HepG2 (cell line): ENCODE results near the gene TRIM67. TPM values are rescaled to one million over a fixed set of nuclear protein-coding genes. Genes with fewer than 3 reads are reported as not detected.

ENCODE experiments used
- FOXJ3 ChIP-seq: sonication (generic); formaldehyde crosslinking; IDR thresholded peaks from 2 replicates; pipeline ENCODE4 v1.4.0; 2020; ENCODE audit warnings: missing genetic modification reagents, mild to moderate bottlenecking, borderline replicate concordance
- KAT8 ChIP-seq: IDR thresholded peaks from 2 replicates; pipeline ENCODE4 v1.6.1; 2016; ENCODE audit warnings: missing genetic modification reagents, missing compliant biosample characterization
- NR2F1 ChIP-seq, 2 experiments: fragments of 450-650 bp in 1 of 2; formaldehyde crosslinking in 1 of 2; IDR thresholded peaks; 2 replicates each; pipeline versions ENCODE4 v1.5.0 to v1.6.1; 2016 to 2020; ENCODE audit warnings: mild to moderate bottlenecking in 1 of 2, missing compliant biosample characterization in 1 of 2, missing genetic modification reagents in 1 of 2, moderate library complexity in 1 of 2
- ZNF256 ChIP-seq: sonication (generic); formaldehyde crosslinking; conservative IDR thresholded peaks from 2 replicates; pipeline ENCODE4 v1.4.0; 2020; ENCODE audit warnings: missing genetic modification reagents
- ZNF563 ChIP-seq: sonication (generic); formaldehyde crosslinking; IDR thresholded peaks from 2 replicates; pipeline ENCODE4 v1.8.0; 2022; ENCODE audit warnings: mild to moderate bottlenecking, moderate library complexity, missing genetic modification reagents
- polyA plus RNA-seq, 8 experiments: library from polyadenylated mRNA; depleted of rRNA in 3 of 8; stranded (reverse) in 7 of 8; unstranded in 1 of 8; fragments of >200 nt; fragmentation: Illumina TruSeq in 4 of 8; extraction: Trizol in 4 of 8; gene quantifications; 2 replicates each; pipeline versions ENCODE4 v1.2.1 to v1.2.3, GENCODE V29; 2011 to 2016; ENCODE audit warnings: low read depth in 4 of 8, missing spikeins in 1 of 8, mixed read lengths in 1 of 8; ENCODE audit not compliant: insufficient read depth in 1 of 8
- total RNA-seq, 5 experiments: library from RNA; depleted of rRNA; stranded (reverse); fragments of >200 nt; fragmentation: Illumina TruSeq; extraction: Trizol; gene quantifications; 2 replicates each; pipeline ENCODE4 v1.2.3, GENCODE V29; 2016; ENCODE audit warnings: low read depth in 1 of 5
- TF ChIP-seq, protein P1 (sequence below): sonication (generic); formaldehyde crosslinking; IDR thresholded peaks from 2 replicates; pipeline ENCODE4 v1.4.0; 2020; ENCODE audit warnings: missing genetic modification reagents, borderline replicate concordance
- TF ChIP-seq, protein P2 (sequence below): sonication (generic); formaldehyde crosslinking; IDR thresholded peaks from 2 replicates; pipeline ENCODE4 v1.8.1; 2023; ENCODE audit warnings: mild to moderate bottlenecking, moderate library complexity, missing genetic modification reagents
- TF ChIP-seq, protein P3 (sequence below), 2 experiments: sonication (generic) in 1 of 2; formaldehyde crosslinking in 1 of 2; IDR thresholded peaks; 2 replicates each; pipeline versions ENCODE4 v1.4.0 to v1.6.1; 2018 to 2020; ENCODE audit warnings: missing genetic modification reagents in 2 of 2, borderline replicate concordance in 1 of 2, low read depth in 1 of 2, mild to moderate bottlenecking in 1 of 2, missing biosample characterization in 1 of 2
- TF ChIP-seq, protein P4 (sequence below): sonication (generic); formaldehyde crosslinking; IDR thresholded peaks from 2 replicates; pipeline ENCODE4 v1.4.0; 2020; ENCODE audit warnings: mild to moderate bottlenecking, missing genetic modification reagents
- TF ChIP-seq, protein P5 (sequence below): sonication (generic); formaldehyde crosslinking; IDR thresholded peaks from 2 replicates; pipeline ENCODE4 v1.4.0; 2020; ENCODE audit warnings: mild to moderate bottlenecking, missing genetic modification reagents, borderline replicate concordance
- TF ChIP-seq, protein P6 (sequence below): IDR thresholded peaks from 2 replicates; pipeline ENCODE4 v1.6.1; 2012; ENCODE audit warnings: inconsistent platforms
- TF ChIP-seq, protein P7 (sequence below): sonication (generic); formaldehyde crosslinking; IDR thresholded peaks from 2 replicates; pipeline ENCODE4 v1.4.0; 2020; ENCODE audit warnings: missing genetic modification reagents

TRIM67 gene
- total and polyA plus RNA-seq, 2 of the 13 experiments (the other 11 are each of a cell fraction or from before 2014, with no cell fraction given), result not detected

DNA sequence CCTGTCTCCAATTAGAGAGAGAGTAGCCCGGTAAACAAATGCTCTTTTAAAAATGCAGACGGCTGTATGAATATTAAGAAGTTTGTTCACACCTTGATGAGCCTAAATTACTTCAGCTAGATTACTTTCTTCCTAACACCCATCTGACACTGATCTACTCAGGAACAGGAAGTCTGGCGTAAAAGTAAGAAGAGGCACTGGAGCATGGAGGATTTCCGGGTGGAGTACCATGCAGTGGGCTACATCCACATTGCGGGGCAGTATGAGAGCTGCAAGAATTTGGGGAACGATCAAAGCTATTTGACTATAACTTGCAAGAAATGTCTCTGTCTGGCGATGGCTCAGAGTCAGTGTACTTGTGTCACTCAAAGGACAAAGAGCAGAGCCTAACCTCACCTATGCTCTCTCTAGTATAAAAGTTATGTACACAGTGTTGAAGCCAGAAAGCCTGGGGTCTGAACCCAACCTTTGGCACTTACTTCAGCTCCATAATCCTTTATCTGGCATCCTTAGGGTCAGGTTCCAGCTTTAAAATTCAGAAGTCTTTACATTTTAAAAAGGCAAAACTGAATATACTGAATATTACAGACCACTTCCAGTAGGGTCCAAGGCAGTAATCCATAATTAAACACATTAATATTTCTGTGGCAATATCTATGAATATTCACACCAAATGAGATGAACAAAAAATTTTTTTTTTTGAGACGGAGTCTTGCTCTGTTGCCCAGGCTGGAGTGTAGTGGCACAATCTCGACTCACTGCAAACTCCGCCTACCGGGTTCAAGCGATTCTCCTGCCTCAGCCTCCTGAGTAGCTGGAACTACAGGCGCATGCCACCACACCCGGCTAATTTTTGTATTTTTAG is 71.2 kb downstream of the TRIM67 start (continued):
- TF ChIP-seq, protein P1, sequence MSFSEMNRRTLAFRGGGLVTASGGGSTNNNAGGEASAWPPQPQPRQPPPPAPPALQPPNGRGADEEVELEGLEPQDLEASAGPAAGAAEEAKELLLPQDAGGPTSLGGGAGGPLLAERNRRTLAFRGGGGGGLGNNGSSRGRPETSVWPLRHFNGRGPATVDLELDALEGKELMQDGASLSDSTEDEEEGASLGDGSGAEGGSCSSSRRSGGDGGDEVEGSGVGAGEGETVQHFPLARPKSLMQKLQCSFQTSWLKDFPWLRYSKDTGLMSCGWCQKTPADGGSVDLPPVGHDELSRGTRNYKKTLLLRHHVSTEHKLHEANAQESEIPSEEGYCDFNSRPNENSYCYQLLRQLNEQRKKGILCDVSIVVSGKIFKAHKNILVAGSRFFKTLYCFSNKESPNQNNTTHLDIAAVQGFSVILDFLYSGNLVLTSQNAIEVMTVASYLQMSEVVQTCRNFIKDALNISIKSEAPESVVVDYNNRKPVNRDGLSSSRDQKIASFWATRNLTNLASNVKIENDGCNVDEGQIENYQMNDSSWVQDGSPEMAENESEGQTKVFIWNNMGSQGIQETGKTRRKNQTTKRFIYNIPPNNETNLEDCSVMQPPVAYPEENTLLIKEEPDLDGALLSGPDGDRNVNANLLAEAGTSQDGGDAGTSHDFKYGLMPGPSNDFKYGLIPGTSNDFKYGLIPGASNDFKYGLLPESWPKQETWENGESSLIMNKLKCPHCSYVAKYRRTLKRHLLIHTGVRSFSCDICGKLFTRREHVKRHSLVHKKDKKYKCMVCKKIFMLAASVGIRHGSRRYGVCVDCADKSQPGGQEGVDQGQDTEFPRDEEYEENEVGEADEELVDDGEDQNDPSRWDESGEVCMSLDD, result no peak
- TF ChIP-seq, protein P2, sequence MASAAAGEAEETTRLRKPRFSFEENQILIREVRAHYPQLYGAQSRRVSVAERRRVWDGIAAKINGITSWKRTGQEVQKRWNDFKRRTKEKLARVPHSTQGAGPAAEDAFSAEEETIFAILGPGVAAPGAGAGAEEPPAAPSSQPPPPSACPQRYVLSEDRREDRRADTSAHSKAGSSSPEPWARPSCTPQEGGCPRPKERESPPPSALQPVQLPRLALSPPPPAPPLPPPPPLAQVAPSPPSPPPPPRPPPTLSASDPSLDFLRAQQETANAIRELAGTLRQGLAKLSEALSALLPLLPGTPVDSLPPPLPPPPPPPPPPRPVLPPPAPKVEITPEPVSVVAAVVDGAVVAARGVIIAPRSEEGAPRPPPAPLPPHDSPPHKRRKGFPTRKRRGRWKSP (CRISPR knock-in tag), result no peak
- TF ChIP-seq, protein P3, sequence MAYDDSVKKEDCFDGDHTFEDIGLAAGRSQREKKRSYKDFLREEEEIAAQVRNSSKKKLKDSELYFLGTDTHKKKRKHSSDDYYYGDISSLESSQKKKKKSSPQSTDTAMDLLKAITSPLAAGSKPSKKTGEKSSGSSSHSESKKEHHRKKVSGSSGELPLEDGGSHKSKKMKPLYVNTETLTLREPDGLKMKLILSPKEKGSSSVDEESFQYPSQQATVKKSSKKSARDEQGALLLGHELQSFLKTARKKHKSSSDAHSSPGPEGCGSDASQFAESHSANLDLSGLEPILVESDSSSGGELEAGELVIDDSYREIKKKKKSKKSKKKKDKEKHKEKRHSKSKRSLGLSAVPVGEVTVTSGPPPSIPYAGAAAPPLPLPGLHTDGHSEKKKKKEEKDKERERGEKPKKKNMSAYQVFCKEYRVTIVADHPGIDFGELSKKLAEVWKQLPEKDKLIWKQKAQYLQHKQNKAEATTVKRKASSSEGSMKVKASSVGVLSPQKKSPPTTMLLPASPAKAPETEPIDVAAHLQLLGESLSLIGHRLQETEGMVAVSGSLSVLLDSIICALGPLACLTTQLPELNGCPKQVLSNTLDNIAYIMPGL (CRISPR knock-in tag; IDR thresholded peaks at IDR 0.05; ENCODE audit: borderline replicate concordance in 1 of 2, low read depth in 1 of 2), result 0 out of 4 replicates have a peak, but pooled peaks of 1 of the 2 experiments have one; percentile 7
- TF ChIP-seq ZNF563 (CRISPR knock-in tag) (0 out of 2 replicates have a peak, but pooled peaks have one; percentile 33), ZNF256 (CRISPR knock-in tag) (no peak), FOXJ3 (CRISPR knock-in tag) (peak; percentile 27; the same call in 1 of the 2 replicates), NR2F1 (CRISPR knock-in tag; IDR thresholded peaks at IDR 0.05) (no peak), KAT8 (0 out of 2 replicates have a peak, but pooled peaks have one; percentile 17)
- TF ChIP-seq, protein P4, sequence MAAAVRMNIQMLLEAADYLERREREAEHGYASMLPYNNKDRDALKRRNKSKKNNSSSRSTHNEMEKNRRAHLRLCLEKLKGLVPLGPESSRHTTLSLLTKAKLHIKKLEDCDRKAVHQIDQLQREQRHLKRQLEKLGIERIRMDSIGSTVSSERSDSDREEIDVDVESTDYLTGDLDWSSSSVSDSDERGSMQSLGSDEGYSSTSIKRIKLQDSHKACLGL, result no peak
- TF ChIP-seq, protein P5, sequence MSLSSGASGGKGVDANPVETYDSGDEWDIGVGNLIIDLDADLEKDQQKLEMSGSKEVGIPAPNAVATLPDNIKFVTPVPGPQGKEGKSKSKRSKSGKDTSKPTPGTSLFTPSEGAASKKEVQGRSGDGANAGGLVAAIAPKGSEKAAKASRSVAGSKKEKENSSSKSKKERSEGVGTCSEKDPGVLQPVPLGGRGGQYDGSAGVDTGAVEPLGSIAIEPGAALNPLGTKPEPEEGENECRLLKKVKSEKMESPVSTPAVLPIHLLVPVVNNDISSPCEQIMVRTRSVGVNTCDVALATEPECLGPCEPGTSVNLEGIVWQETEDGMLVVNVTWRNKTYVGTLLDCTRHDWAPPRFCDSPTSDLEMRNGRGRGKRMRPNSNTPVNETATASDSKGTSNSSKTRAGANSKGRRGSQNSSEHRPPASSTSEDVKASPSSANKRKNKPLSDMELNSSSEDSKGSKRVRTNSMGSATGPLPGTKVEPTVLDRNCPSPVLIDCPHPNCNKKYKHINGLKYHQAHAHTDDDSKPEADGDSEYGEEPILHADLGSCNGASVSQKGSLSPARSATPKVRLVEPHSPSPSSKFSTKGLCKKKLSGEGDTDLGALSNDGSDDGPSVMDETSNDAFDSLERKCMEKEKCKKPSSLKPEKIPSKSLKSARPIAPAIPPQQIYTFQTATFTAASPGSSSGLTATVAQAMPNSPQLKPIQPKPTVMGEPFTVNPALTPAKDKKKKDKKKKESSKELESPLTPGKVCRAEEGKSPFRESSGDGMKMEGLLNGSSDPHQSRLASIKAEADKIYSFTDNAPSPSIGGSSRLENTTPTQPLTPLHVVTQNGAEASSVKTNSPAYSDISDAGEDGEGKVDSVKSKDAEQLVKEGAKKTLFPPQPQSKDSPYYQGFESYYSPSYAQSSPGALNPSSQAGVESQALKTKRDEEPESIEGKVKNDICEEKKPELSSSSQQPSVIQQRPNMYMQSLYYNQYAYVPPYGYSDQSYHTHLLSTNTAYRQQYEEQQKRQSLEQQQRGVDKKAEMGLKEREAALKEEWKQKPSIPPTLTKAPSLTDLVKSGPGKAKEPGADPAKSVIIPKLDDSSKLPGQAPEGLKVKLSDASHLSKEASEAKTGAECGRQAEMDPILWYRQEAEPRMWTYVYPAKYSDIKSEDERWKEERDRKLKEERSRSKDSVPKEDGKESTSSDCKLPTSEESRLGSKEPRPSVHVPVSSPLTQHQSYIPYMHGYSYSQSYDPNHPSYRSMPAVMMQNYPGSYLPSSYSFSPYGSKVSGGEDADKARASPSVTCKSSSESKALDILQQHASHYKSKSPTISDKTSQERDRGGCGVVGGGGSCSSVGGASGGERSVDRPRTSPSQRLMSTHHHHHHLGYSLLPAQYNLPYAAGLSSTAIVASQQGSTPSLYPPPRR, result no peak; the same call in 1 of the 2 replicates
- TF ChIP-seq, protein P6, sequence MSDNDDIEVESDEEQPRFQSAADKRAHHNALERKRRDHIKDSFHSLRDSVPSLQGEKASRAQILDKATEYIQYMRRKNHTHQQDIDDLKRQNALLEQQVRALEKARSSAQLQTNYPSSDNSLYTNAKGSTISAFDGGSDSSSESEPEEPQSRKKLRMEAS, result 0 out of 2 replicates have a peak, but pooled peaks have one; percentile 13
- TF ChIP-seq, protein P7, sequence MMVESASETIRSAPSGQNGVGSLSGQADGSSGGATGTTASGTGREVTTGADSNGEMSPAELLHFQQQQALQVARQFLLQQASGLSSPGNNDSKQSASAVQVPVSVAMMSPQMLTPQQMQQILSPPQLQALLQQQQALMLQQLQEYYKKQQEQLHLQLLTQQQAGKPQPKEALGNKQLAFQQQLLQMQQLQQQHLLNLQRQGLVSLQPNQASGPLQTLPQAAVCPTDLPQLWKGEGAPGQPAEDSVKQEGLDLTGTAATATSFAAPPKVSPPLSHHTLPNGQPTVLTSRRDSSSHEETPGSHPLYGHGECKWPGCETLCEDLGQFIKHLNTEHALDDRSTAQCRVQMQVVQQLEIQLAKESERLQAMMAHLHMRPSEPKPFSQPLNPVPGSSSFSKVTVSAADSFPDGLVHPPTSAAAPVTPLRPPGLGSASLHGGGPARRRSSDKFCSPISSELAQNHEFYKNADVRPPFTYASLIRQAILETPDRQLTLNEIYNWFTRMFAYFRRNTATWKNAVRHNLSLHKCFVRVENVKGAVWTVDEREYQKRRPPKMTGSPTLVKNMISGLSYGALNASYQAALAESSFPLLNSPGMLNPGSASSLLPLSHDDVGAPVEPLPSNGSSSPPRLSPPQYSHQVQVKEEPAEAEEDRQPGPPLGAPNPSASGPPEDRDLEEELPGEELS (CRISPR knock-in tag), result peak; percentile 15; the same call in 1 of the 2 replicates
